Vagina (tissue), 2 donors: ENCODE measurements around the gene SMIM29.

Source experiments
- CTCF ChIP-seq, 3 experiments: fragments of 450-650 bp in 2 of 3; fragments of 200-600 bp in 1 of 3; sonication (generic) in 1 of 3; IDR thresholded peaks; one replicate each; pipeline ENCODE4 v1.5.1; 2017 to 2019; ENCODE audit warnings: antibody characterized with exemption in 3 of 3, mild to moderate bottlenecking in 2 of 3, moderate library complexity in 2 of 3
- POLR2A ChIP-seq, 2 donors: fragments of 450-650 bp; IDR thresholded peaks; one replicate each; pipeline ENCODE4 v1.6.1; 2017; ENCODE audit warnings: antibody characterized with exemption in 2 of 2, mild to moderate bottlenecking in 2 of 2, moderate library complexity in 2 of 2

DNA sequence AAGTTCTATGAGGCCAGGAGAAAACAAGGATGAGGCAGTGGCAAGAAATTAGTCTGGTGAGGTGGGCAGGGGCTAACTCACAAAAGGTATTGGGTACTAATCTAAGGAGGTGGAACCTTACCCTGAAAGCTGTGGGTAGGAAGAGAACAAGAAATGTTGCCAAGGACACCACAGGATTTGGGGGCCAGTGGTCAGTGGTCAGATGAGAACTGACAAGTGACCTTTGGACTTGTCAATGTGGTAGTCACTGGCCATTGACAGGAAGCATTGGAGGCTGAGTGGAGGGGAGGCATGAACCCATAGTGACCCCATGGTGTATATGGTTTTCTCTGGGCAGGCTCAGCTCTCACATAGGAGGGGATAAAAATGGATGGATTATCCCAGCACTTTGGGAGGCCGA lies 25.3 kb upstream of the SMIM29 start:
- no peak for TF ChIP-seq POLR2A (IDR thresholded peaks at IDR 0.05)
- no peak for TF ChIP-seq CTCF (IDR thresholded peaks at IDR 0.05)
